ENCODE results near the gene VSX1. TPM values are rescaled to one million over a fixed set of nuclear protein-coding genes. Genes with fewer than 3 reads are reported as not detected.
A peak's percentile ranks its signal among the peaks of the same experiment; 100 is the strongest.

VSX1 gene
- total and polyA plus RNA-seq, 3 experiments from 2014 or later = not detected

DNA sequence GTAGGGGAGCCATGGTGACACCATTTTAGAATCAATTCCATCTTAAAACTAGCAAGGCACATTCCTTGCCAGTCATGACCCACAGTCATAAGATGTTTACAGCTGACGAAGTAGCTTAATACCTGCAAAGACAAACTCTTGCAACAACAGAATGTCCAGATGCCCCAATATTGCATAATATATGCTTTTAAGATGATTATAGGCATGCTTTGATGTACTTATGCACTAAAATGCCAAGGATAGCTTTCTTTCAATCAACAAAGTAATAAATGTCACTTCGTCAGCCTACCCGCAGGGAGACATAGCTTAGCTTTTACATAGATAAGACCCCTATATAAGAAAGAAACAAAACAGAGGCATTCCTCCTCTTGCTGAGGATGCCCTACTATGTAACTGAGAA is 50.7 kb downstream of the VSX1 start:
- H3K27ac ChIP-seq (ENCODE audit: low read depth, low read length) = no peak overlapping the region
- H3K4me3 ChIP-seq (ENCODE audit: low read length) = no peak overlapping the region
- peaks cover 9% of the 10 kb centered on the region for H3K4me1 ChIP-seq (ENCODE audit: insufficient read depth, low read length)
- H3K4me3 Mint-ChIP-seq = no peak overlapping the region
- H3K27ac Mint-ChIP-seq = no peak overlapping the region
- CTCF ChIA-PET = interaction anchor here (2.5 kb wide), 1 partner anchor 29 kb away, joined by 8 read pairs; no protein-coding TSS in a partner anchor
- peaks cover 32 to 76% (median 50%) of the 10 kb centered on the region in 3 donors for H3K4me1 Mint-ChIP-seq
- no peak for DNase-seq
- POLR2A ChIA-PET = no interaction called here
- H3K36me3 ChIP-seq (ENCODE audit: insufficient read depth, low read length) = peaks cover 12% of the 10 kb centered on the region
- no peaks in the 10 kb centered on the region for H3K9me3 Mint-ChIP-seq
- H3K9me3 ChIP-seq (ENCODE audit: low read length) = no peaks in the 10 kb centered on the region
- H3K27me3 Mint-ChIP-seq = no peaks in the 10 kb centered on the region
- peaks cover 9 to 67% (median 18%) of the 10 kb centered on the region in 3 donors for H3K36me3 Mint-ChIP-seq
- no peaks in the 10 kb centered on the region for H3K27me3 ChIP-seq (ENCODE audit: insufficient read depth, low read length, poor library complexity, severe bottlenecking)

- peak in 1 of 5 donors; percentile 31 for DNase-seq
- Histone ChIP-seq H3K4me1 (ENCODE audit: insufficient read depth, low read length) (peaks cover 4% of the 10 kb centered on the region), H3K27me3 (ENCODE audit: insufficient read depth, low read length, poor library complexity, severe bottlenecking) (no peaks in the 10 kb centered on the region), H3K27ac (ENCODE audit: low read depth, low read length) (no peak overlapping the region), H3K36me3 (ENCODE audit: insufficient read depth, low read length) (peaks cover 12% of the 10 kb centered on the region), H3K4me3 (ENCODE audit: low read length) (no peak overlapping the region), H3K9me3 (ENCODE audit: low read length) (no peaks in the 10 kb centered on the region)
- H3K4me1 Mint-ChIP-seq = peaks cover 28 to 74% (median 47%) of the 10 kb centered on the region in 3 donors
- no peaks in the 10 kb centered on the region for H3K9me3 Mint-ChIP-seq
- ChIA-PET CTCF (no interaction called here), POLR2A (no interaction called here)
- peaks cover 9 to 65% (median 18%) of the 10 kb centered on the region in 3 donors for H3K36me3 Mint-ChIP-seq
- no peaks in the 10 kb centered on the region for H3K27me3 Mint-ChIP-seq
- peak overlapping the region in 2 of 8 donors; percentile 25 to 55 for H3K27ac Mint-ChIP-seq
- H3K4me3 Mint-ChIP-seq = no peak overlapping the region
These were observed 51.2 kb downstream of the VSX1 start for GRCh38 chr20:25030649-25031207.

DNA sequence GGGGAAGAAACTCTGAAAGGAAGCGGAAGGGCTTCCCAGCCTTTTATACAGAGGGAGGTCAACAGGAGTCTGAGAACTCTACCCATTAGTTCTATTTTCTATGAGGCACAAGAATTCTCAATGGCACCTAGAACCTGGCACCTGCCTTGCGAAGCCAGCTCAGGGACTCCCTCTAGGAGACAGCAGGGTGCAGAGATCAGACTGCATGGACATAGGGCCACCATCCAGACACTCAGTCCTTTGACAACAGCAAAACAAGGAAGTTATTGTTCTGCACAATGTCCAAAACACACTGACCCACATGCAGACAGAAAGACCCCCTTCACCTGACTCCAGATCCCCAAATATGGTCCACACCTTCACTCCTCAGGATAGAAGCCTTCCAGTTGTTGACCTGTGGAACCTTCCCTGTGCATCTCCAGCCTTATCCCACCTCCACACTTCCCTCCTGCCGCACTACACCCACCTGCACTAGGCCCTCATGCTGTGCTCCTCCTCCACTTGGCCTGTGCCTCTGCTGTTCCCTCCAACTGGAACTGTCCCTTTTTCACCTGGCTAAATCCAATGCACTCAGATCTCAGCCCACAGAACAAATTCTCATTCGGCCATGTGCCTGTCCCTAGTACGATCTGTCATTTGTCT is 51.8 kb downstream of the VSX1 start:
- Mint-ChIP-seq H3K9me3 (no peaks in the 10 kb centered on the region), H3K4me1 (peaks cover 26 to 72% (median 48%) of the 10 kb centered on the region in 3 donors), H3K4me3 (peak overlapping the region in 1 of 7 donors; percentile 3), H3K36me3 (peaks cover 9 to 69% (median 18%) of the 10 kb centered on the region in 3 donors), H3K27ac (peak overlapping the region in 3 of 8 donors; percentile 25 to 73 (median 55)), H3K27me3 (no peaks in the 10 kb centered on the region)
- POLR2A ChIA-PET = no interaction called here
- Histone ChIP-seq H3K36me3 (ENCODE audit: insufficient read depth, low read length) (peaks cover 12% of the 10 kb centered on the region), H3K9me3 (ENCODE audit: low read length) (no peaks in the 10 kb centered on the region), H3K4me3 (ENCODE audit: low read length) (no peak overlapping the region), H3K27ac (ENCODE audit: low read depth, low read length) (no peak overlapping the region), H3K4me1 (ENCODE audit: insufficient read depth, low read length) (no peaks in the 10 kb centered on the region), H3K27me3 (ENCODE audit: insufficient read depth, low read length, poor library complexity, severe bottlenecking) (no peaks in the 10 kb centered on the region)
- peak in 1 of 5 donors; percentile 18 for DNase-seq
- CTCF ChIA-PET = no interaction called here

DNA sequence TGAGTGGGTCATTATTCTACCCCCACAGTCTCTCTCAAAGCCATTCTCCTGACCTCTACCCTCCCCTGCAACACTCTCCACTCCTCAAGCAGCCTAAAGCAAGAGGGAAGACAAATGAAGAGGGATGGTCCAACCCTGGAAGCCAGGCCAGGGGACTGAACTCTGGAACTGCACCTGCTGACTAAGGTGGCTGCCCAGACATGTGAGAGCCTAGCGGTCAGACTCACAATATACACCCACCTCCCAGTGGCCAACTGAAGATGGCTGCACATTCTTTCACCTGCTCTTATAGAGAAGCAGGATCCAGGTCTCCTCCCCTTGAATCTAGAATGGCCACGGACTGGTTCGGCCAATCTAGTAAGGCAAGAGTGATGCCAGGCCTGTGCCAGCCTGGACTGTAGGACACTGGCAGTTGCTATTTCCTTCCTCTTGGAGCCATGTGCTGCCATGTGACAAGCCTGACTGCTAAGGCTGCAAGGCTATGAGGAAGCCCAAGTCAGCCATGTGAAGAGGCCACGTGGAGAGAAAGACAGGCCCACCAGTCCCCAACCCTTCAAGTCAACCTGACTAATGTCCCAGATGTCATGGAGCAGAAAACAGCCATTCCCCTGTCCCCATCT is 55.8 kb downstream of the VSX1 start:
- Mint-ChIP-seq H3K27me3 (no peaks in the 10 kb centered on the region), H3K4me1 (peaks cover 29 to 70% (median 46%) of the 10 kb centered on the region in 3 donors), H3K36me3 (peaks cover 9 to 80% (median 15%) of the 10 kb centered on the region in 3 donors), H3K27ac (peak overlapping the region in 6 of 8 donors; percentile 14 to 80 (median 42)), H3K9me3 (no peaks in the 10 kb centered on the region), H3K4me3 (no peak overlapping the region)
- no peaks in the 10 kb centered on the region for H3K27me3 ChIP-seq (ENCODE audit: insufficient read depth, low read length, poor library complexity, severe bottlenecking)
- ChIA-PET POLR2A (no interaction called here), CTCF (no interaction called here)
- H3K4me1 ChIP-seq (ENCODE audit: insufficient read depth, low read length) = no peaks in the 10 kb centered on the region
- H3K9me3 ChIP-seq (ENCODE audit: low read length) = no peaks in the 10 kb centered on the region
- DNase-seq = no peak
- H3K4me3 ChIP-seq (ENCODE audit: low read length) = no peak overlapping the region
- H3K27ac ChIP-seq (ENCODE audit: low read depth, low read length) = no peak overlapping the region
- H3K36me3 ChIP-seq (ENCODE audit: insufficient read depth, low read length) = peaks cover 15% of the 10 kb centered on the region

Other genes starting within 250 kb of the VSX1 start
- gene CST7, start 132.9 kb downstream of the VSX1 start, total RNA-seq = 100 to 1,000 TPM; 124 to 131 TPM
- 889 TPM for gene CST7, start 132.9 kb downstream of the VSX1 start, polyA plus RNA-seq
- 10 to 100 TPM; 82.5 to 83.6 TPM for gene APMAP, start 89.4 kb downstream of the VSX1 start, total RNA-seq
- 228 TPM for gene APMAP, start 89.4 kb downstream of the VSX1 start, polyA plus RNA-seq
- gene ACSS1, start 24.0 kb downstream of the VSX1 start, total RNA-seq = 10 to 100 TPM; 24.5 to 24.8 TPM
- 59.6 TPM for gene ACSS1, start 24.0 kb downstream of the VSX1 start, polyA plus RNA-seq
- gene ENTPD6, start 113.6 kb upstream of the VSX1 start, total RNA-seq = 10 to 100 TPM; 44.2 to 47.0 TPM
- gene ENTPD6, start 113.6 kb upstream of the VSX1 start, polyA plus RNA-seq = 36.2 TPM
- gene PYGB, start 165.9 kb upstream of the VSX1 start, total RNA-seq = 10 to 100 TPM; 32.5 to 35.7 TPM
- 35.6 TPM for gene PYGB, start 165.9 kb upstream of the VSX1 start, polyA plus RNA-seq

Data from CD8-positive, alpha-beta memory T cell (primary cell).